Vagina (tissue), 2 donors: ENCODE data around the gene SENP8. TPM values are rescaled to one million over a fixed set of nuclear protein-coding genes. Genes with fewer than 3 reads are reported as not detected.

Source experiments
- DNase-seq, 2 donors: peaks; one replicate each; pipeline ENCODE4 v3.0.0-alpha.2; 2017; ENCODE audit errors: extremely low spot score in 2 of 2
- H3K27ac ChIP-seq: fragments of 200-600 bp; sonication (generic); one replicate; pipeline ENCODE4 v1.5.1; 2019
- H3K27me3 ChIP-seq: fragments of 200-600 bp; sonication (generic); one replicate; pipeline ENCODE4 v1.5.1; 2019
- H3K36me3 ChIP-seq, 2 donors: fragments of 200-600 bp; sonication (generic); one replicate each; pipeline ENCODE4 v1.5.1; 2017 to 2019
- H3K4me1 ChIP-seq: fragments of 200-600 bp; sonication (generic); one replicate; pipeline ENCODE4 v1.5.1; 2019
- H3K4me3 ChIP-seq, 2 donors: fragments of 200-600 bp; sonication (generic); 1 replicate in 1 of 2; 2 replicates in 1 of 2; pipeline ENCODE4 v1.5.1; 2016 to 2019
- H3K9me3 ChIP-seq: fragments of 200-600 bp; sonication (generic); one replicate; pipeline ENCODE4 v1.5.1; 2019
- POLR2A ChIP-seq, 2 donors: fragments of 450-650 bp; IDR thresholded peaks; one replicate each; pipeline ENCODE4 v1.6.1; 2017; ENCODE audit warnings: antibody characterized with exemption in 2 of 2, mild to moderate bottlenecking in 2 of 2, moderate library complexity in 2 of 2
- POLR2AphosphoS5 ChIP-seq, 2 donors: sonication (generic); formaldehyde crosslinking; IDR thresholded peaks; one replicate each; pipeline ENCODE4 v1.9.0; 2017; ENCODE audit warnings: antibody characterized with exemption in 2 of 2, mild to moderate bottlenecking in 2 of 2, low read depth in 1 of 2; ENCODE audit not compliant: insufficient read depth in 1 of 2
- intact Hi-C: fragments of 100-400 bp; cut with DNase I; formaldehyde crosslinking; loops from one replicate; pipeline ENCODE4 v1.15.1; 2023
- total RNA-seq: library from RNA; depleted of rRNA; stranded (reverse); fragments of >200 nt; gene quantifications from one replicate; pipeline ENCODE4 v1.2.3, GENCODE V29; 2016
- TF ChIP-seq, protein P1 (sequence below), 3 experiments: fragments of 450-650 bp in 2 of 3; fragments of 200-600 bp in 1 of 3; sonication (generic) in 1 of 3; IDR thresholded peaks; one replicate each; pipeline ENCODE4 v1.5.1; 2017 to 2019; ENCODE audit warnings: antibody characterized with exemption in 3 of 3, mild to moderate bottlenecking in 2 of 3, moderate library complexity in 2 of 3

Gene SENP8
- total RNA-seq, 1 donor from 2014 or later: 3.9 TPM

DNA sequence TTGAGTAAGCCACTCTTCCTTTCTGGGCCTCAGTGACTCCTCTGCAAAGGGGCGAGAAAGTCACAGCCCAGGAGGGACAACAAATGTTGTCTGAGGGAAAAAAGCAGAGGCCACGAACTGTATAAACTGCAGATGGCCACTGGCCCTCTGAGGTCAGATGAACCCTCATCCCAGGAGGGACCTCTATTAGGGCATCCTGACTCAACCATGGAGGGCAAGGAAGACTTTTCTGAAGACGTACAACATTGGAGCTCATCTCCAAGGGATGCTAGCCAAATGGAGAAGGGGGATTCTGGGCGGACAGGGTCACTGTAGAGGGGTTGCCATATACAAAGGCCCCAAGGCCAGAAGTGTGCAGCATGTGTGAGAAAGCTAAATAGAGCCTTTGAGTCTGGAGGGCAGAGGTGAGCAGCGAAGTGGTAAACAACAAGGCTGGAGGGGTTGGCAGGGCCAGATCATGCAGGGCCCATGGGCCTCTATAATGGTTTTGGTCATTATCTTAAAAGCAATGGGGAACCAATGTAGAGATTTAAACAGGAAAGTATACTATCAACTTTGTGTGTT lies 62.6 kb downstream of the SENP8 start:
- TF ChIP-seq, protein P1, sequence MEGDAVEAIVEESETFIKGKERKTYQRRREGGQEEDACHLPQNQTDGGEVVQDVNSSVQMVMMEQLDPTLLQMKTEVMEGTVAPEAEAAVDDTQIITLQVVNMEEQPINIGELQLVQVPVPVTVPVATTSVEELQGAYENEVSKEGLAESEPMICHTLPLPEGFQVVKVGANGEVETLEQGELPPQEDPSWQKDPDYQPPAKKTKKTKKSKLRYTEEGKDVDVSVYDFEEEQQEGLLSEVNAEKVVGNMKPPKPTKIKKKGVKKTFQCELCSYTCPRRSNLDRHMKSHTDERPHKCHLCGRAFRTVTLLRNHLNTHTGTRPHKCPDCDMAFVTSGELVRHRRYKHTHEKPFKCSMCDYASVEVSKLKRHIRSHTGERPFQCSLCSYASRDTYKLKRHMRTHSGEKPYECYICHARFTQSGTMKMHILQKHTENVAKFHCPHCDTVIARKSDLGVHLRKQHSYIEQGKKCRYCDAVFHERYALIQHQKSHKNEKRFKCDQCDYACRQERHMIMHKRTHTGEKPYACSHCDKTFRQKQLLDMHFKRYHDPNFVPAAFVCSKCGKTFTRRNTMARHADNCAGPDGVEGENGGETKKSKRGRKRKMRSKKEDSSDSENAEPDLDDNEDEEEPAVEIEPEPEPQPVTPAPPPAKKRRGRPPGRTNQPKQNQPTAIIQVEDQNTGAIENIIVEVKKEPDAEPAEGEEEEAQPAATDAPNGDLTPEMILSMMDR (IDR thresholded peaks at IDR 0.05): no peak
- TF ChIP-seq POLR2AphosphoS5 (IDR thresholded peaks at IDR 0.05; ENCODE audit: insufficient read depth in 1 of 2, low read depth in 1 of 2) (no peak), POLR2A (IDR thresholded peaks at IDR 0.05) (no peak)
- Histone ChIP-seq H3K4me3 (no peak overlapping the region), H3K4me1 (peaks cover 11% of the 10 kb centered on the region), H3K27me3 (no peaks in the 10 kb centered on the region), H3K36me3 (no peaks in the 10 kb centered on the region), H3K9me3 (no peaks in the 10 kb centered on the region), H3K27ac (no peak overlapping the region)
- intact Hi-C loops: no loop called here
- no peak for DNase-seq

DNA sequence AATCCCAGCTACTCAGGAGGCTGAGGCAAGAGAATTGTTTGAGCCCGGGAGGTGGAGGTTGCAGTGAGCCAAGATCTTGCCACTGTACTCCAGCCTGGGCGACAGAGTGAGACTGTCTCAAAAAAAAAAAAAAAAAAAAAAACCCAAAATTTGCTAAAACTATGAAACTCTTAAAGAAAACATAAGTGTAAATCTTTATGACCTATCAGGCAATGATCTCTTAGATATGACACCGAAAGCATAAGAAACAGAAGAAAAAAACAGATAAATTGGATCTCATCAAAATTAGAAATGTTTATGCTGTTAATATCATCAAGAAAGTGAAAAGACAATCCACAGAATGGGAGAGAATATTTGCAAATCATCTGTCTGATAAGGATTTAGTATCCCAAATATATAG lies 64.0 kb downstream of the SENP8 start:
- no peak for DNase-seq
- Histone ChIP-seq H3K27me3 (no peaks in the 10 kb centered on the region), H3K4me1 (peaks cover 11% of the 10 kb centered on the region), H3K9me3 (no peaks in the 10 kb centered on the region), H3K27ac (no peak overlapping the region), H3K4me3 (no peak overlapping the region), H3K36me3 (no peaks in the 10 kb centered on the region)
- intact Hi-C loops: no loop called here
- TF ChIP-seq, protein P1 (IDR thresholded peaks at IDR 0.05): no peak

DNA sequence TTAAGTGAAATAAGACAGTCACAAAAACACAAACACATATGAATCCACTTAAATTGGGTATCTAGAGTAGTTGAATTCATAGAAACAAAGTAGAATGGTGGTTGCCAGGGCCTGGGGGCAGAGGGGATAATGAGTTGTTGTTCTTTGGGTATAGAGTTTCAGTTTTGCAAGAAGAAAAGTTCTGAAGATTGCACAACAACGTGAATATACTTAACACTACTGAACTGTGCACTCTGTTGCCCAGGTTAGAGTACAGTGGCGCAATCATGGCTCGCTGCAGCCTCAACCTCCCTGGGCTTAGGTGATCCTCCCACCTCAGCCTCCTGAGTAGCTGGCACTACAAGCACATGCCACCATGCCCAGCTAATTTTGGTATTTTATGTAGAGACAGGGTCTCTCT lies 64.5 kb downstream of the SENP8 start:
- Histone ChIP-seq H3K27me3 (no peaks in the 10 kb centered on the region), H3K4me3 (no peak overlapping the region), H3K27ac (no peak overlapping the region), H3K9me3 (no peaks in the 10 kb centered on the region), H3K36me3 (no peaks in the 10 kb centered on the region), H3K4me1 (peaks cover 11% of the 10 kb centered on the region)
- DNase-seq: no peak
- TF ChIP-seq POLR2A (IDR thresholded peaks at IDR 0.05) (no peak), POLR2AphosphoS5 (IDR thresholded peaks at IDR 0.05; ENCODE audit: insufficient read depth in 1 of 2, low read depth in 1 of 2) (no peak)
- TF ChIP-seq, protein P1 (IDR thresholded peaks at IDR 0.05): no peak
- intact Hi-C loops: no loop called here

DNA sequence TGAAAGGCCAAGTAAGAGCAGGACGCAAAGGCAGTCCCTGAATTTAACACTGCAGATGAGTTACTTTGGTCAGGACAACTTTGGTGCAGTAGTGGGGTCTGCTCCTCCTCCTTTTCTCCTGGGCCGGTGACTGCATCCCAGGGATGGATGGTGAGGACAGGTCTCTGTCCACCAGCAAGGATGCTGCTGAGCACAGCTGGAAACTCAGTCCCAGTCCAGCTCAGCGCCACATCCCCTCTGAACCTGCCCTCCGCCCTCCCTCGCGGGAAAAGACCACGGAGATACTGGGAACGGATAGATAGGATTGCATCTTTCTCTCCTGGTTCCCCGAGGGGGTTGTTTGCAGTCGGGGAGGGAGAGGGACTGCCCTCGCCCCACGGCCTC lies 65.6 kb downstream of the SENP8 start:
- no peaks in the 10 kb centered on the region for H3K36me3 ChIP-seq
- no peak for DNase-seq
- H3K9me3 ChIP-seq: no peaks in the 10 kb centered on the region
- TF ChIP-seq POLR2AphosphoS5 (IDR thresholded peaks at IDR 0.05; ENCODE audit: insufficient read depth in 1 of 2, low read depth in 1 of 2) (no peak), POLR2A (IDR thresholded peaks at IDR 0.05) (no peak)
- TF ChIP-seq, protein P1 (IDR thresholded peaks at IDR 0.05): no peak
- H3K4me1 ChIP-seq: peaks cover 11% of the 10 kb centered on the region
- peak overlapping the region in 1 of 2 donors; percentile 29 for H3K4me3 ChIP-seq
- H3K27me3 ChIP-seq: no peaks in the 10 kb centered on the region
- intact Hi-C loops: no loop called here
- no peak overlapping the region for H3K27ac ChIP-seq

DNA sequence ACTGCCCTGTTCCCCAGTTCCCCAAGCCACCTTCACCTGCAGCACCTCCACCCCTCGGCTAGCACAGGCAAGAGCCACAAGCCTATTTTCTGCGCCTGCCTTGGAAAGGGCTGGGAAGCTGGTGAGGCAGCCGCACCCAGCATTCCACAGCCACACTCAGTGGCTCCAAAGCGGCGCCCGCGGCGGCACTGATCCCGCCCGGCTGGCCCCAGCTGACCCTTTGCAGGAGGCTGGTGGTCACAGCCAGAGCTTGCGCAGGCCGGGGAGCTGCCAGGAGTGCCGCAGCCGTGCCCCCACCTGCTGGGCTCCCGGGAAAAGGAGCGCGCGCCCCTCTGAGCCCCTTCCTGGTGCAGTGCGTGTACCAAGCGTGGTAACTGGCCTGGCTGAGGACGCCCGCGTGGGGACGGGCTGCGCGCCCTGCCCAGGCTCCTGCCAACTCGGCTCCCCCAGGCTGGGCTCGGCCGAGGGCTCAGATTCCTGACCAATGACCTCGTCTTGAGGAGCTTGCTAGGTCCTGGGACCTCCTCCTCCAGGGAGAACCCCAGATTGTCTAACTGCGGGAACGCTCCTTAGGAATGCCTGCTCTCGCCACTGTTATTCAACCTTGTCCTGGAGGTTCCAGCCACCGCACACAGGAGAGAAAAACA lies 66.1 kb downstream of the SENP8 start:
- no peaks in the 10 kb centered on the region for H3K36me3 ChIP-seq
- intact Hi-C loops: no loop called here
- DNase-seq: no peak
- H3K4me3 ChIP-seq: peak overlapping the region; percentile 17 to 29
- H3K27ac ChIP-seq: no peak overlapping the region
- H3K4me1 ChIP-seq: peaks cover 11% of the 10 kb centered on the region
- H3K9me3 ChIP-seq: no peaks in the 10 kb centered on the region
- no peaks in the 10 kb centered on the region for H3K27me3 ChIP-seq
- no peak for TF ChIP-seq POLR2AphosphoS5 (IDR thresholded peaks at IDR 0.05; ENCODE audit: insufficient read depth in 1 of 2, low read depth in 1 of 2)
- TF ChIP-seq POLR2A (IDR thresholded peaks at IDR 0.05): no peak
- TF ChIP-seq, protein P1 (IDR thresholded peaks at IDR 0.05): no peak
